Measurements from ENCODE around the gene ZC3H10. TPM values are rescaled to one million over a fixed set of nuclear protein-coding genes. Genes with fewer than 3 reads are reported as not detected.
A peak's percentile ranks its signal among the peaks of the same experiment; 100 is the strongest.

Gene ZC3H10
- total RNA-seq, 1 donor from 2014 or later = 19.3 TPM

DNA sequence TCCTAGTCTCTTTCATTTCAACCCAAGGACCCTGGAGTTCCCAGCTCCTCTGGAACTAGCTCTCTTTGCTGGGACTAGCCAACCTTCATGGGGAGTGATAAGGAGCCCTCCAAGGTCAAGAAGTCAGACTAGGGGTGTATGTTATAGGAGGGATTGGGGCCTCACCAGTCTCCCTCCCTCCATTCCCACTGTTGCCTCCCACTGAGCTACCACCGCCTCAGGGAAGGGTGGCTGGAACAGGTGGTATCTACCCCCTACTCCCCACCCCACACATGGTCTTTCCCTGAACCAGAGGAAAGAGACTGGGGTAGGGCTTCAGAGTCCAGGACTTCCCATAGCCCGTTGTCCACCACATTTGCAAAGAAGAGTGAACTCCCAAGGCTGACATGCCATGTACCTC is 35.7 kb upstream of the ZC3H10 start:
- peak; percentile 6 for DNase-seq (ENCODE audit: low read depth, low spot score)
- Mint-ChIP-seq H3K27ac (ENCODE audit: unreplicated experiment) (peak overlapping the region; percentile 27), H3K4me3 (peak overlapping the region; percentile 96), H3K9me3 (no peaks in the 10 kb centered on the region), H3K36me3 (ENCODE audit: low read depth) (peaks cover 8% of the 10 kb centered on the region), H3K27me3 (ENCODE audit: low read depth) (peaks cover 41% of the 10 kb centered on the region), H3K4me1 (peaks cover 43% of the 10 kb centered on the region)
- TF ChIP-seq, protein P1, sequence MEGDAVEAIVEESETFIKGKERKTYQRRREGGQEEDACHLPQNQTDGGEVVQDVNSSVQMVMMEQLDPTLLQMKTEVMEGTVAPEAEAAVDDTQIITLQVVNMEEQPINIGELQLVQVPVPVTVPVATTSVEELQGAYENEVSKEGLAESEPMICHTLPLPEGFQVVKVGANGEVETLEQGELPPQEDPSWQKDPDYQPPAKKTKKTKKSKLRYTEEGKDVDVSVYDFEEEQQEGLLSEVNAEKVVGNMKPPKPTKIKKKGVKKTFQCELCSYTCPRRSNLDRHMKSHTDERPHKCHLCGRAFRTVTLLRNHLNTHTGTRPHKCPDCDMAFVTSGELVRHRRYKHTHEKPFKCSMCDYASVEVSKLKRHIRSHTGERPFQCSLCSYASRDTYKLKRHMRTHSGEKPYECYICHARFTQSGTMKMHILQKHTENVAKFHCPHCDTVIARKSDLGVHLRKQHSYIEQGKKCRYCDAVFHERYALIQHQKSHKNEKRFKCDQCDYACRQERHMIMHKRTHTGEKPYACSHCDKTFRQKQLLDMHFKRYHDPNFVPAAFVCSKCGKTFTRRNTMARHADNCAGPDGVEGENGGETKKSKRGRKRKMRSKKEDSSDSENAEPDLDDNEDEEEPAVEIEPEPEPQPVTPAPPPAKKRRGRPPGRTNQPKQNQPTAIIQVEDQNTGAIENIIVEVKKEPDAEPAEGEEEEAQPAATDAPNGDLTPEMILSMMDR (conservative IDR thresholded peaks at IDR 0.05) = no peak

- Mint-ChIP-seq H3K36me3 (ENCODE audit: low read depth) (peaks cover 8% of the 10 kb centered on the region), H3K4me1 (peaks cover 43% of the 10 kb centered on the region), H3K27ac (ENCODE audit: unreplicated experiment) (peak overlapping the region; percentile 29), H3K4me3 (peak overlapping the region; percentile 96), H3K27me3 (ENCODE audit: low read depth) (peaks cover 41% of the 10 kb centered on the region), H3K9me3 (no peaks in the 10 kb centered on the region)
- TF ChIP-seq, protein P1 (conservative IDR thresholded peaks at IDR 0.05) = no peak
- DNase-seq (ENCODE audit: low read depth, low spot score) = peak; percentile 40
Observed at GRCh38 chr12:56082967-56083366, 35.1 kb upstream of the ZC3H10 start.

GRCh38 chr12:56084958-56085543 is 33.0 kb upstream of the ZC3H10 start:
- H3K27ac Mint-ChIP-seq (ENCODE audit: unreplicated experiment) = no peak overlapping the region
- TF ChIP-seq, protein P1 (conservative IDR thresholded peaks at IDR 0.05) = peak; percentile 45
- H3K9me3 Mint-ChIP-seq = no peaks in the 10 kb centered on the region
- H3K27me3 Mint-ChIP-seq (ENCODE audit: low read depth) = peaks cover 27% of the 10 kb centered on the region
- H3K4me1 Mint-ChIP-seq = peaks cover 37% of the 10 kb centered on the region
- H3K4me3 Mint-ChIP-seq = peak overlapping the region; percentile 17
- no peak for DNase-seq (ENCODE audit: low read depth, low spot score)
- H3K36me3 Mint-ChIP-seq (ENCODE audit: low read depth) = peaks cover 8% of the 10 kb centered on the region

DNA sequence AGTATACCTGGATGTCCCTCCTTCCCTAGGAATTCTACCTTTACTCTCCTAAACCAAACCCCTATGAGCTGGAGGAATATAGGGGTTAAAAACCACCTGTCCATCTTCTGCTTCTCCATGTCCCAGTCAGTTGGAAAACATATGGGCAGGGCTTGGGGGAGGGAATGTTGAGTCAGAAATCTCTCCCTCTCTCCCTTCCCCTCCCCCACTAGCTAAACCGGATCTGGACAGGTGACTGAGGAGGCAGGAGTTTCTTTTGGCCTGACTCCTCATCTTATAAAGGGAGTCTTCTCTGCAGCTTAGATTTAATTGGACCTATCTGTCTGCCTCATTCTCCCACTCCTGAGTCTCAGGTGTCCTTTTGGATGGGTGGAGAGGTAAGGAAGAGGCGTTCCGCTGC is 32.0 kb upstream of the ZC3H10 start:
- no peak overlapping the region for H3K4me3 Mint-ChIP-seq
- TF ChIP-seq, protein P1 (conservative IDR thresholded peaks at IDR 0.05) = no peak
- no peak overlapping the region for H3K27ac Mint-ChIP-seq (ENCODE audit: unreplicated experiment)
- H3K36me3 Mint-ChIP-seq (ENCODE audit: low read depth) = peaks cover 8% of the 10 kb centered on the region
- peaks cover 17% of the 10 kb centered on the region for H3K27me3 Mint-ChIP-seq (ENCODE audit: low read depth)
- no peaks in the 10 kb centered on the region for H3K9me3 Mint-ChIP-seq
- no peak for DNase-seq (ENCODE audit: low read depth, low spot score)
- peaks cover 32% of the 10 kb centered on the region for H3K4me1 Mint-ChIP-seq

- peaks cover 12% of the 10 kb centered on the region for H3K27me3 Mint-ChIP-seq (ENCODE audit: low read depth)
- H3K4me3 Mint-ChIP-seq = no peak overlapping the region
- peaks cover 8% of the 10 kb centered on the region for H3K36me3 Mint-ChIP-seq (ENCODE audit: low read depth)
- H3K9me3 Mint-ChIP-seq = no peaks in the 10 kb centered on the region
- TF ChIP-seq, protein P1 (conservative IDR thresholded peaks at IDR 0.05) = no peak
- H3K4me1 Mint-ChIP-seq = peaks cover 27% of the 10 kb centered on the region
- no peak for DNase-seq (ENCODE audit: low read depth, low spot score)
- no peak overlapping the region for H3K27ac Mint-ChIP-seq (ENCODE audit: unreplicated experiment)
Observed at GRCh38 chr12:56086608-56087007, 31.5 kb upstream of the ZC3H10 start.
